Neural progenitor cell (in vitro differentiated cells): Measurements from ENCODE around the gene TRAM2. TPM values are rescaled to one million over a fixed set of nuclear protein-coding genes. Genes with fewer than 3 reads are reported as not detected.

Source experiments
- DNase-seq: peaks from one replicate; pipeline ENCODE4 v3.0.0-alpha.2; 2016; ENCODE audit warnings: low spot score
- H2AFZ ChIP-seq: fragments of 200-600 bp; sonication (generic); replicated peaks from 2 replicates; pipeline ENCODE4 v1.6.1; 2016; ENCODE audit warnings: antibody characterized with exemption
- H3F3A ChIP-seq: fragments of 200-600 bp; sonication (generic); 2 replicates; pipeline ENCODE4 v1.6.1; 2016; ENCODE audit warnings: antibody characterized with exemption, low read depth
- H3K27ac ChIP-seq: fragments of 200-600 bp; sonication (generic); 2 replicates; pipeline ENCODE4 v1.5.1; 2016; ENCODE audit warnings: mild to moderate bottlenecking
- H3K27me3 ChIP-seq: fragments of 200-600 bp; sonication (generic); 2 replicates; pipeline ENCODE4 v1.6.1; 2016; ENCODE audit warnings: mild to moderate bottlenecking, moderate library complexity
- H3K36me3 ChIP-seq: fragments of 200-600 bp; sonication (generic); 2 replicates; pipeline ENCODE4 v1.5.1; 2016
- H3K4me1 ChIP-seq: fragments of 200-600 bp; sonication (generic); 2 replicates; pipeline ENCODE4 v1.6.1; 2016; ENCODE audit warnings: mixed run types
- H3K4me2 ChIP-seq: fragments of 200-600 bp; sonication (generic); 2 replicates; pipeline ENCODE4 v1.6.1; 2016
- H3K4me3 ChIP-seq: fragments of 200-600 bp; sonication (generic); 2 replicates; pipeline ENCODE4 v1.5.1; 2016
- H3K79me2 ChIP-seq: fragments of 200-600 bp; sonication (generic); 2 replicates; pipeline ENCODE4 v1.6.1; 2016; ENCODE audit warnings: low read depth
- H3K9ac ChIP-seq: fragments of 200-600 bp; sonication (generic); 2 replicates; pipeline ENCODE4 v1.6.1; 2016
- H3K9me3 ChIP-seq: fragments of 200-600 bp; sonication (generic); 2 replicates; pipeline ENCODE4 v1.5.1; 2016; ENCODE audit warnings: low read depth
- H4K20me1 ChIP-seq: fragments of 200-600 bp; sonication (generic); 2 replicates; pipeline ENCODE4 v1.6.1; 2016; ENCODE audit warnings: low read depth
- H3K27ac Mint-ChIP-seq: 3 replicates; pipeline ENCODE4 v1.8.0; 2021; ENCODE audit warnings: mixed read lengths
- H3K27me3 Mint-ChIP-seq: 2 replicates; pipeline ENCODE4 v1.8.0; 2022; ENCODE audit warnings: low read depth, mild to moderate bottlenecking, inconsistent platforms, moderate library complexity, mixed read lengths; ENCODE audit not compliant: insufficient read depth
- H3K36me3 Mint-ChIP-seq: 3 replicates; pipeline ENCODE4 v1.8.0; 2021; ENCODE audit warnings: mixed read lengths
- H3K4me1 Mint-ChIP-seq: 3 replicates; pipeline ENCODE4 v1.8.0; 2021; ENCODE audit warnings: mixed read lengths
- H3K4me3 Mint-ChIP-seq: 3 replicates; pipeline ENCODE4 v1.8.0; 2021; ENCODE audit warnings: mild to moderate bottlenecking, moderate library complexity, mixed read lengths
- H3K9me3 Mint-ChIP-seq: 3 replicates; pipeline ENCODE4 v1.8.0; 2020; ENCODE audit warnings: mixed read lengths
- CTCF ChIP-seq: fragments of 200-600 bp; sonication (generic); IDR thresholded peaks from 2 replicates; pipeline ENCODE4 v1.5.1; 2017; ENCODE audit warnings: antibody characterized with exemption, mild to moderate bottlenecking
- EZH2 ChIP-seq: fragments of 200-600 bp; sonication (generic); IDR thresholded peaks from 2 replicates; pipeline ENCODE4 v1.6.1; 2017; ENCODE audit warnings: antibody characterized with exemption, mild to moderate bottlenecking, moderate library complexity
- EZH2phosphoT487 ChIP-seq: fragments of 200-600 bp; sonication (generic); IDR thresholded peaks from 2 replicates; pipeline ENCODE4 v1.6.1; 2017; ENCODE audit warnings: antibody characterized with exemption
- total RNA-seq: library from RNA; depleted of rRNA; stranded (reverse); fragments of >200 nt; gene quantifications from 2 replicates; pipeline ENCODE4 v1.2.3, GENCODE V29; 2015; ENCODE audit warnings: low replicate concordance

TRAM2 gene
- total RNA-seq, 1 donor from 2014 or later: 12.3 TPM

DNA sequence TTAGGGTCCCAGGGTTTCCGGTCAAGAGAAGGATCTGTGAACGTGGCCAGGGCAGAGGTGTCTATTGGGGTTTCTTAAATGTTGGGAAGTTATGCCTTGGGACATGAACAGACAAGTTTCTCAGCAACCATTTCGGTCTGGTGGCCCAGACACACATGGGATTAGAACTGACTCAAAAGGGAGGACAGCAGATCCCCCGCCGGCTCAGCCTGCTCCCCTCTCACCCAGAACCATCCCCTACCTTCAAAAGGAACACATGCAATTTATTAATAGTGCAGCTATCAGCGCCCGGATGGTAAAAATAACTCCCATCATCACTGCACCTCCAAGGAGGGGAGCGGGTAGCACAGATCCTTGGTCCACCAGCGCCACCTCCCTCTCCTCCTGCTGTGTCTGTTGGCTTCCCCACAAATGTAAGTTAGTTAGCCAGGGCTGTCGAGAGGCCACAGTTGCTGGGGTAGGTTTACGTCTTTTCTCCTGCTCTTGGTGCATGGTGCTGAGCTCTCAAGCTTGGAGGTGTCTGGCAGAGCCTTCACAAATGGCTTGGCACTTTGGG, 77.1 kb downstream of the TRAM2 start:
- DNase-seq: no peak
- Mint-ChIP-seq H3K27ac (no peak overlapping the region), H3K36me3 (peaks cover 20% of the 10 kb centered on the region), H3K27me3 (peaks cover 2% of the 10 kb centered on the region), H3K4me3 (no peak overlapping the region), H3K9me3 (no peaks in the 10 kb centered on the region), H3K4me1 (peaks cover 16% of the 10 kb centered on the region)
- Histone ChIP-seq H3K4me1 (peaks cover 14% of the 10 kb centered on the region), H4K20me1 (no peaks in the 10 kb centered on the region), H3K79me2 (no peaks in the 10 kb centered on the region), H3K9me3 (no peaks in the 10 kb centered on the region), H3F3A (peaks cover 12% of the 10 kb centered on the region), H2AFZ (no peak overlapping the region), H3K27me3 (no peaks in the 10 kb centered on the region), H3K4me3 (no peak overlapping the region), H3K9ac (no peak overlapping the region), H3K27ac (peak overlapping the region; percentile 46), H3K36me3 (no peaks in the 10 kb centered on the region), H3K4me2 (no peak overlapping the region)
- TF ChIP-seq CTCF (no peak), EZH2phosphoT487 (no peak)

- Mint-ChIP-seq H3K4me1 (peaks cover 16% of the 10 kb centered on the region), H3K27ac (no peak overlapping the region)
- DNase-seq: peak; percentile 37
Measured at GRCh38 chr6:52499026-52499425, 77.8 kb downstream of the TRAM2 start.

GRCh38 chr6:52498538-52499017, 78.3 kb downstream of the TRAM2 start:
- Mint-ChIP-seq H3K4me3 (no peak overlapping the region), H3K27ac (peak overlapping the region; percentile 32), H3K36me3 (peaks cover 30% of the 10 kb centered on the region), H3K4me1 (peaks cover 16% of the 10 kb centered on the region), H3K9me3 (no peaks in the 10 kb centered on the region), H3K27me3 (peaks cover 7% of the 10 kb centered on the region)
- H3K4me2 ChIP-seq: no peak overlapping the region
- H3K79me2 ChIP-seq: no peaks in the 10 kb centered on the region
- no peaks in the 10 kb centered on the region for H3K36me3 ChIP-seq
- peaks cover 17% of the 10 kb centered on the region for H3K4me1 ChIP-seq
- H3K9me3 ChIP-seq: no peaks in the 10 kb centered on the region
- no peak for TF ChIP-seq EZH2phosphoT487
- TF ChIP-seq EZH2: no peak
- no peak for TF ChIP-seq CTCF
- H4K20me1 ChIP-seq: no peaks in the 10 kb centered on the region
- H3F3A ChIP-seq: peaks cover 14% of the 10 kb centered on the region
- no peak overlapping the region for H3K9ac ChIP-seq
- no peak for DNase-seq
- no peak overlapping the region for H2AFZ ChIP-seq
- H3K27ac ChIP-seq: peak overlapping the region; percentile 46
- no peak overlapping the region for H3K4me3 ChIP-seq
- H3K27me3 ChIP-seq: no peaks in the 10 kb centered on the region

More at GRCh38 chr6:52499026-52499425, 77.8 kb downstream of the TRAM2 start:
- H3K36me3 Mint-ChIP-seq: peaks cover 26% of the 10 kb centered on the region
- Histone ChIP-seq H2AFZ (no peak overlapping the region), H3K36me3 (no peaks in the 10 kb centered on the region), H3K27me3 (no peaks in the 10 kb centered on the region), H3K4me3 (no peak overlapping the region), H3F3A (peaks cover 12% of the 10 kb centered on the region), H3K79me2 (no peaks in the 10 kb centered on the region), H3K9me3 (no peaks in the 10 kb centered on the region), H3K9ac (no peak overlapping the region), H3K4me1 (peaks cover 14% of the 10 kb centered on the region), H3K4me2 (no peak overlapping the region), H4K20me1 (no peaks in the 10 kb centered on the region), H3K27ac (peak overlapping the region; percentile 46)
- no peak overlapping the region for H3K4me3 Mint-ChIP-seq
- no peaks in the 10 kb centered on the region for H3K9me3 Mint-ChIP-seq
- peaks cover 7% of the 10 kb centered on the region for H3K27me3 Mint-ChIP-seq
- TF ChIP-seq EZH2phosphoT487 (no peak), EZH2 (no peak)

DNA sequence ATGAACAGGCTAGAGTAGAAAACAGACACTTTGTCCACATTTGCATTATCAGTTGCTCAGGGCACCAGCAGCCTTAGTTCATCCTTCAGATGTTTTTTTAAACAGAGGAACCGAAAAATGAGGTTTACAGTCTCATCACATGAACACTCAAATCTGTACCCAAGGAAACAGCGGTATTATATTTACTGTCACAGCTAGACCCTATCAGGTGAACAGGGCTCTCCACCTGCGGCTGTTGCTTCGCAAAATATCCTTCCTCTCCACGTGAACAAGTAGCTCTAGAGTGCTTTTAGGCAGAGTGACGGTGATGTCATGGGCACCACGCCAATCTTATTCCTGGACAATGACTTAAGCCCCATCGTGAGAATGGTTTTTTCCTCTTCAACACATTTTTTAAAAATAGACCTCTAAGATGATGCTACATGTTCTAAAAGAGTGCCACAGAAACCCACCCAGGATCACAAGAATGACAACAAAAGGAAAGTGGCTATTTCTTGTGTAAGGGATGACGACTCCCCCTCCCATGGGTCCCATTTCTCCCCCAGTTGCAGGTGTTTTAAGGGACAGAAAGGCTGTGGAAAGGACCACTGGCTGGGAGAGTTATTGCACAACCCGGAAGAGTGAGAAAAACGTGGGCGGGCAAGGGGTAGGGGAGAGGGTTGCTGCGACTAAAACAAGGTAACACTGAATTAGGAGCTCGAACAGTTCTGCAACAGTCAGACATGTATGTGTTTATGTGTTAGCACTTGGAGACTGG, 79.0 kb downstream of the TRAM2 start:
- H3F3A ChIP-seq: peaks cover 16% of the 10 kb centered on the region
- H3K27ac ChIP-seq: peak overlapping the region; percentile 41
- peaks cover 16% of the 10 kb centered on the region for H3K4me1 Mint-ChIP-seq
- H3K27me3 ChIP-seq: no peaks in the 10 kb centered on the region
- H2AFZ ChIP-seq: no peak overlapping the region
- no peaks in the 10 kb centered on the region for H3K36me3 ChIP-seq
- H3K27me3 Mint-ChIP-seq: peaks cover 7% of the 10 kb centered on the region
- H3K9me3 ChIP-seq: no peaks in the 10 kb centered on the region
- no peak for DNase-seq
- peaks cover 27% of the 10 kb centered on the region for H3K36me3 Mint-ChIP-seq
- no peak overlapping the region for H3K4me2 ChIP-seq
- H4K20me1 ChIP-seq: no peaks in the 10 kb centered on the region
- H3K4me3 Mint-ChIP-seq: no peak overlapping the region
- H3K79me2 ChIP-seq: no peaks in the 10 kb centered on the region
- H3K9ac ChIP-seq: no peak overlapping the region
- TF ChIP-seq CTCF (no peak), EZH2phosphoT487 (no peak), EZH2 (no peak)
- H3K27ac Mint-ChIP-seq: peak overlapping the region; percentile 32
- peaks cover 19% of the 10 kb centered on the region for H3K4me1 ChIP-seq
- H3K9me3 Mint-ChIP-seq: no peaks in the 10 kb centered on the region
- no peak overlapping the region for H3K4me3 ChIP-seq
